ENCODE results near the gene AIFM3. TPM values are rescaled to one million over a fixed set of nuclear protein-coding genes. Genes with fewer than 3 reads are reported as not detected.

The AIFM3 gene
- total and polyA plus RNA-seq, 2 of the 13 experiments (the other 11 are each of a cell fraction or from before 2014, with no cell fraction given) = 9.0 to 15.3 TPM

DNA sequence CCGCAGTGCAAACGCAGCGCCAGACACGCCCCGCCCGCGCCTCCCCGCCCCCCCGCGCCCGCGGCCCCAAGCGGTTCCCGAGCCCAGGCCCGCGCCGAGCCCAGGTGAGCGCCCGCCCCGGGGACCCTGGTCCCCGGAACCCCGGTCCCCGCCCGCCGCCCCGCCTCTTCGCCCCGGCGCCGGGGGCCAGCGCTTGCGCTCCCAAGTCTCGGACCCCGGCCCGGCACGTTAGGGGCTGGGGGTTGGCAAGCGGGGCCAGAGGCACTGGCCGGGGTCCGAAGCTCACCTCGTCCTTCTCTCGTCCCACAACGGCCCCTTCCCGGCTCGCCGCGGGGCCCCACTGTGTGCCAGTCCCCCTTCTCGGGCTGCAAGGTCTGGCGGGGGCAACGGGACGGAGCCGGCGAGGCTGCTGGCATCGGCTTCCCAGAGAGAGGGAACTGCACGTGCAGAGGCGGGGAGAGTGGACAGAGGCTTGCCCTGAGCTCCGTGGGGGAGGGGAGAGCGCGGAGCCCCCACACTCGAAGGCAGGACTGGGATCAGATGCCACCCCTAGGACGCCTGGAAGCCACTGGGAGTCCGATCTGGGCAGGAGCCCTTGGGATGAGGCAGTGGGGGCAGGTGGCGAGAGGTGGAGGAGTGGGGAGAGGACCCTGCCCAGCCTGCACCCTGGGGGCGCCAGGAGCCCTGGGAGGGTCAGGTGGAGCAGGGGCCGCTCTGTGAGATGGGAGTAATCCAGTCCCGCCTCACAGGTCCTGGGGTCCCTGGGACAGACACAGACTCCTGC, 1.8 kb upstream of the AIFM3 start (continued):
- TF ChIP-seq, protein P1, sequence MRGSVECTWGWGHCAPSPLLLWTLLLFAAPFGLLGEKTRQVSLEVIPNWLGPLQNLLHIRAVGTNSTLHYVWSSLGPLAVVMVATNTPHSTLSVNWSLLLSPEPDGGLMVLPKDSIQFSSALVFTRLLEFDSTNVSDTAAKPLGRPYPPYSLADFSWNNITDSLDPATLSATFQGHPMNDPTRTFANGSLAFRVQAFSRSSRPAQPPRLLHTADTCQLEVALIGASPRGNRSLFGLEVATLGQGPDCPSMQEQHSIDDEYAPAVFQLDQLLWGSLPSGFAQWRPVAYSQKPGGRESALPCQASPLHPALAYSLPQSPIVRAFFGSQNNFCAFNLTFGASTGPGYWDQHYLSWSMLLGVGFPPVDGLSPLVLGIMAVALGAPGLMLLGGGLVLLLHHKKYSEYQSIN (CRISPR knock-in tag; IDR thresholded peaks at IDR 0.05; ENCODE audit: borderline replicate concordance) = no peak
- TF ChIP-seq, protein P2, sequence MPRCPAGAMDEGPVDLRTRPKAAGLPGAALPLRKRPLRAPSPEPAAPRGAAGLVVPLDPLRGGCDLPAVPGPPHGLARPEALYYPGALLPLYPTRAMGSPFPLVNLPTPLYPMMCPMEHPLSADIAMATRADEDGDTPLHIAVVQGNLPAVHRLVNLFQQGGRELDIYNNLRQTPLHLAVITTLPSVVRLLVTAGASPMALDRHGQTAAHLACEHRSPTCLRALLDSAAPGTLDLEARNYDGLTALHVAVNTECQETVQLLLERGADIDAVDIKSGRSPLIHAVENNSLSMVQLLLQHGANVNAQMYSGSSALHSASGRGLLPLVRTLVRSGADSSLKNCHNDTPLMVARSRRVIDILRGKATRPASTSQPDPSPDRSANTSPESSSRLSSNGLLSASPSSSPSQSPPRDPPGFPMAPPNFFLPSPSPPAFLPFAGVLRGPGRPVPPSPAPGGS (CRISPR knock-in tag; IDR thresholded peaks at IDR 0.05) = no peak; the same call in 1 of the 2 replicates
- peak; percentile 31 for TF ChIP-seq ZNF781 (CRISPR knock-in tag; IDR thresholded peaks at IDR 0.05; ENCODE audit: borderline replicate concordance, not compliant biosample characterization)
- TF ChIP-seq TARDBP (CRISPR knock-in tag; IDR thresholded peaks at IDR 0.05) = peak; percentile 54; the same call in 1 of the 2 replicates
- TF ChIP-seq, protein P3, sequence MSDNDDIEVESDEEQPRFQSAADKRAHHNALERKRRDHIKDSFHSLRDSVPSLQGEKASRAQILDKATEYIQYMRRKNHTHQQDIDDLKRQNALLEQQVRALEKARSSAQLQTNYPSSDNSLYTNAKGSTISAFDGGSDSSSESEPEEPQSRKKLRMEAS (IDR thresholded peaks at IDR 0.05) = peak; percentile 78
- peak; percentile 50; the same call in 1 of the 2 replicates for TF ChIP-seq ZNF768 (CRISPR knock-in tag; IDR thresholded peaks at IDR 0.05)
- TF ChIP-seq KDM4B (CRISPR knock-in tag; IDR thresholded peaks at IDR 0.05) = peak; percentile 22; the same call in 1 of the 2 replicates
- 0 out of 2 replicates have a peak, but pooled peaks have one; percentile 37 for TF ChIP-seq SP4 (CRISPR knock-in tag; IDR thresholded peaks at IDR 0.05)
- 0 out of 2 replicates have a peak, but pooled peaks have one; percentile 39 for TF ChIP-seq ARHGAP35 (CRISPR knock-in tag; IDR thresholded peaks at IDR 0.05; ENCODE audit: borderline replicate concordance)
- TF ChIP-seq HNRNPLL (IDR thresholded peaks at IDR 0.05; ENCODE audit: low read depth, low read length, poor library complexity, severe bottlenecking) = peak; percentile 20
- no peak for TF ChIP-seq HOXA5 (CRISPR knock-in tag; IDR thresholded peaks at IDR 0.05)
- TF ChIP-seq ZNF546 (CRISPR knock-in tag; conservative IDR thresholded peaks at IDR 0.05) = peak; percentile 84; the same call in 1 of the 2 replicates
- 0 out of 2 replicates have a peak, but pooled peaks have one; percentile 63 for TF ChIP-seq ZC3H13 (CRISPR knock-in tag; IDR thresholded peaks at IDR 0.05)
- TF ChIP-seq DPF2 (CRISPR knock-in tag; IDR thresholded peaks at IDR 0.05; ENCODE audit: borderline replicate concordance, low read depth) = no peak
- TF ChIP-seq, protein P4, sequence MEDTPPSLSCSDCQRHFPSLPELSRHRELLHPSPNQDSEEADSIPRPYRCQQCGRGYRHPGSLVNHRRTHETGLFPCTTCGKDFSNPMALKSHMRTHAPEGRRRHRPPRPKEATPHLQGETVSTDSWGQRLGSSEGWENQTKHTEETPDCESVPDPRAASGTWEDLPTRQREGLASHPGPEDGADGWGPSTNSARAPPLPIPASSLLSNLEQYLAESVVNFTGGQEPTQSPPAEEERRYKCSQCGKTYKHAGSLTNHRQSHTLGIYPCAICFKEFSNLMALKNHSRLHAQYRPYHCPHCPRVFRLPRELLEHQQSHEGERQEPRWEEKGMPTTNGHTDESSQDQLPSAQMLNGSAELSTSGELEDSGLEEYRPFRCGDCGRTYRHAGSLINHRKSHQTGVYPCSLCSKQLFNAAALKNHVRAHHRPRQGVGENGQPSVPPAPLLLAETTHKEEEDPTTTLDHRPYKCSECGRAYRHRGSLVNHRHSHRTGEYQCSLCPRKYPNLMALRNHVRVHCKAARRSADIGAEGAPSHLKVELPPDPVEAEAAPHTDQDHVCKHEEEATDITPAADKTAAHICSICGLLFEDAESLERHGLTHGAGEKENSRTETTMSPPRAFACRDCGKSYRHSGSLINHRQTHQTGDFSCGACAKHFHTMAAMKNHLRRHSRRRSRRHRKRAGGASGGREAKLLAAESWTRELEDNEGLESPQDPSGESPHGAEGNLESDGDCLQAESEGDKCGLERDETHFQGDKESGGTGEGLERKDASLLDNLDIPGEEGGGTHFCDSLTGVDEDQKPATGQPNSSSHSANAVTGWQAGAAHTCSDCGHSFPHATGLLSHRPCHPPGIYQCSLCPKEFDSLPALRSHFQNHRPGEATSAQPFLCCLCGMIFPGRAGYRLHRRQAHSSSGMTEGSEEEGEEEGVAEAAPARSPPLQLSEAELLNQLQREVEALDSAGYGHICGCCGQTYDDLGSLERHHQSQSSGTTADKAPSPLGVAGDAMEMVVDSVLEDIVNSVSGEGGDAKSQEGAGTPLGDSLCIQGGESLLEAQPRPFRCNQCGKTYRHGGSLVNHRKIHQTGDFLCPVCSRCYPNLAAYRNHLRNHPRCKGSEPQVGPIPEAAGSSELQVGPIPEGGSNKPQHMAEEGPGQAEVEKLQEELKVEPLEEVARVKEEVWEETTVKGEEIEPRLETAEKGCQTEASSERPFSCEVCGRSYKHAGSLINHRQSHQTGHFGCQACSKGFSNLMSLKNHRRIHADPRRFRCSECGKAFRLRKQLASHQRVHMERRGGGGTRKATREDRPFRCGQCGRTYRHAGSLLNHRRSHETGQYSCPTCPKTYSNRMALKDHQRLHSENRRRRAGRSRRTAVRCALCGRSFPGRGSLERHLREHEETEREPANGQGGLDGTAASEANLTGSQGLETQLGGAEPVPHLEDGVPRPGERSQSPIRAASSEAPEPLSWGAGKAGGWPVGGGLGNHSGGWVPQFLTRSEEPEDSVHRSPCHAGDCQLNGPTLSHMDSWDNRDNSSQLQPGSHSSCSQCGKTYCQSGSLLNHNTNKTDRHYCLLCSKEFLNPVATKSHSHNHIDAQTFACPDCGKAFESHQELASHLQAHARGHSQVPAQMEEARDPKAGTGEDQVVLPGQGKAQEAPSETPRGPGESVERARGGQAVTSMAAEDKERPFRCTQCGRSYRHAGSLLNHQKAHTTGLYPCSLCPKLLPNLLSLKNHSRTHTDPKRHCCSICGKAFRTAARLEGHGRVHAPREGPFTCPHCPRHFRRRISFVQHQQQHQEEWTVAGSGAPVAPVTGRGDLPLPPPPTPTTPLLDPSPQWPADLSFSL (CRISPR knock-in tag; IDR thresholded peaks at IDR 0.05) = no peak
- TF ChIP-seq DMAP1 (CRISPR knock-in tag; IDR thresholded peaks at IDR 0.05) = 0 out of 2 replicates have a peak, but pooled peaks have one; percentile 24
- peak; percentile 65; the same call in 1 of the 2 replicates for TF ChIP-seq MYC (CRISPR knock-in tag; IDR thresholded peaks at IDR 0.05; ENCODE audit: borderline replicate concordance)
